ENCODE data around the gene ZNF418. TPM values are rescaled to one million over a fixed set of nuclear protein-coding genes. Genes with fewer than 3 reads are reported as not detected.

ZNF418 gene
- total RNA-seq, 1 donor from 2014 or later, result 21.9 TPM

- peaks cover 11% of the 10 kb centered on the region for H3K36me3 Mint-ChIP-seq (ENCODE audit: insufficient read depth)
- no peak overlapping the region for H3K4me3 Mint-ChIP-seq (ENCODE audit: low read depth)
- no peaks in the 10 kb centered on the region for H3K27me3 Mint-ChIP-seq
- no peaks in the 10 kb centered on the region for H3K4me1 Mint-ChIP-seq (ENCODE audit: low read depth)
- TF ChIP-seq, protein P1, sequence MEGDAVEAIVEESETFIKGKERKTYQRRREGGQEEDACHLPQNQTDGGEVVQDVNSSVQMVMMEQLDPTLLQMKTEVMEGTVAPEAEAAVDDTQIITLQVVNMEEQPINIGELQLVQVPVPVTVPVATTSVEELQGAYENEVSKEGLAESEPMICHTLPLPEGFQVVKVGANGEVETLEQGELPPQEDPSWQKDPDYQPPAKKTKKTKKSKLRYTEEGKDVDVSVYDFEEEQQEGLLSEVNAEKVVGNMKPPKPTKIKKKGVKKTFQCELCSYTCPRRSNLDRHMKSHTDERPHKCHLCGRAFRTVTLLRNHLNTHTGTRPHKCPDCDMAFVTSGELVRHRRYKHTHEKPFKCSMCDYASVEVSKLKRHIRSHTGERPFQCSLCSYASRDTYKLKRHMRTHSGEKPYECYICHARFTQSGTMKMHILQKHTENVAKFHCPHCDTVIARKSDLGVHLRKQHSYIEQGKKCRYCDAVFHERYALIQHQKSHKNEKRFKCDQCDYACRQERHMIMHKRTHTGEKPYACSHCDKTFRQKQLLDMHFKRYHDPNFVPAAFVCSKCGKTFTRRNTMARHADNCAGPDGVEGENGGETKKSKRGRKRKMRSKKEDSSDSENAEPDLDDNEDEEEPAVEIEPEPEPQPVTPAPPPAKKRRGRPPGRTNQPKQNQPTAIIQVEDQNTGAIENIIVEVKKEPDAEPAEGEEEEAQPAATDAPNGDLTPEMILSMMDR (IDR thresholded peaks at IDR 0.05; ENCODE audit: unreplicated experiment), result no peak
- no peak for DNase-seq (ENCODE audit: low spot score, unreplicated experiment)
- no peak overlapping the region for H3K27ac Mint-ChIP-seq
- H3K9me3 Mint-ChIP-seq (ENCODE audit: low read depth), result peaks cover 42% of the 10 kb centered on the region
Measured at GRCh38 chr19:57954996-57955395, 19.8 kb upstream of the ZNF418 start.

DNA sequence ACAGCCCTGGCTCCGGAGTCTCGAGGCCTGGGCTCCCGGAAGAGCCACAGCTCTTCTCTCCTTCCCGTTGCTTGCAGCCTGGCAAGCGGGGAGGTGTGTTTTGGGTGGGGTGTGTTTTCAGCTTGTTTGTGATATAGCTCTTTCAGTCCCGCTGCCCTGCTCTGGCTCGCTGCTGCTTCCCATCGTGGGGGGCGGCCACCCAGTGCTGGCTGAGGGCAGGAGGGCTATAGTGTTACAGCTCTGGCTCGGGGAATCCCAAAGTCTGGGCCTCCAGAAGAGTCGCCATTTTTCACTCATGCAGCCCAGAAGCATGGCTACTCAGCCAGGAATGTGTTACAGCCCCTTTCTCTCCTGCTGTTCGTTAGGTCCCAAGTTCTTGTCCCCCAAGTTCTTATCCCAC is 14.5 kb upstream of the ZNF418 start:
- no peak for DNase-seq (ENCODE audit: low spot score, unreplicated experiment)
- peaks cover 35% of the 10 kb centered on the region for H3K9me3 Mint-ChIP-seq (ENCODE audit: low read depth)
- no peak overlapping the region for H3K27ac Mint-ChIP-seq
- no peaks in the 10 kb centered on the region for H3K27me3 Mint-ChIP-seq
- H3K36me3 Mint-ChIP-seq (ENCODE audit: insufficient read depth), result peaks cover 26% of the 10 kb centered on the region
- peaks cover 7% of the 10 kb centered on the region for H3K4me1 Mint-ChIP-seq (ENCODE audit: low read depth)
- TF ChIP-seq, protein P1 (IDR thresholded peaks at IDR 0.05; ENCODE audit: unreplicated experiment), result no peak
- no peak overlapping the region for H3K4me3 Mint-ChIP-seq (ENCODE audit: low read depth)

DNA sequence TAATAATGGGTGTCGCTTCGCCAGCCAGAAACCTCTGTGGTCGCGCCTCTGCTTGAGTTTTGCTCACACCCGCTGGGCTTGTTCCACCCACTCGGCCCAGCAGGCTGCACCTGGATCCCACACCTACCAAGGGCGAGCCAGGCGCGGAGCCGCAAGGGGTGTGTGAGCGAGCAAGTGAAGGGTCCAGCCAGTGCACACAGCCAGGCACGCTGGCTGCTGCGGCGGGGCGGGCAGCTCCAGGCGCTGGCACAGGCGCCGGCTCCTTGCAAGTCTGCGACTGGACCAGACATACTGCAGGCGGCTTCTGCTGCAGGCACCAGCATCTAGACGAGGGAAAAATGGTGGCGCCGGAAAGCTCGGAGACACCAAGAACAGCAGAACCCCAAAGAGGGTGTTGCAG is 14.1 kb upstream of the ZNF418 start:
- H3K4me1 Mint-ChIP-seq (ENCODE audit: low read depth), result peaks cover 7% of the 10 kb centered on the region
- TF ChIP-seq, protein P1 (IDR thresholded peaks at IDR 0.05; ENCODE audit: unreplicated experiment), result no peak
- DNase-seq (ENCODE audit: low spot score, unreplicated experiment), result no peak
- peaks cover 35% of the 10 kb centered on the region for H3K9me3 Mint-ChIP-seq (ENCODE audit: low read depth)
- no peak overlapping the region for H3K27ac Mint-ChIP-seq
- H3K27me3 Mint-ChIP-seq, result no peaks in the 10 kb centered on the region
- H3K36me3 Mint-ChIP-seq (ENCODE audit: insufficient read depth), result peaks cover 30% of the 10 kb centered on the region
- H3K4me3 Mint-ChIP-seq (ENCODE audit: low read depth), result no peak overlapping the region

GRCh38 chr19:57947419-57948134 is 12.4 kb upstream of the ZNF418 start, which contains the start of gene ZNF256:
Gene ZNF256 (minus strand): TSS chr19:57947706. CDS start chr19:57947474, 232 bp downstream.
- Mint-ChIP-seq H3K4me1 (ENCODE audit: low read depth) (peaks cover 7% of the 10 kb centered on the region), H3K36me3 (ENCODE audit: insufficient read depth) (peaks cover 47% of the 10 kb centered on the region), H3K9me3 (ENCODE audit: low read depth) (peaks cover 40% of the 10 kb centered on the region), H3K27me3 (no peaks in the 10 kb centered on the region), H3K27ac (peak within 1 kb of the TSS; percentile 92), H3K4me3 (ENCODE audit: low read depth) (peak within 1 kb of the TSS; percentile 93)
- TF ChIP-seq, protein P1 (IDR thresholded peaks at IDR 0.05; ENCODE audit: unreplicated experiment), result peak; percentile 68
- DNase-seq (ENCODE audit: low spot score, unreplicated experiment), result peak; percentile 93

DNA sequence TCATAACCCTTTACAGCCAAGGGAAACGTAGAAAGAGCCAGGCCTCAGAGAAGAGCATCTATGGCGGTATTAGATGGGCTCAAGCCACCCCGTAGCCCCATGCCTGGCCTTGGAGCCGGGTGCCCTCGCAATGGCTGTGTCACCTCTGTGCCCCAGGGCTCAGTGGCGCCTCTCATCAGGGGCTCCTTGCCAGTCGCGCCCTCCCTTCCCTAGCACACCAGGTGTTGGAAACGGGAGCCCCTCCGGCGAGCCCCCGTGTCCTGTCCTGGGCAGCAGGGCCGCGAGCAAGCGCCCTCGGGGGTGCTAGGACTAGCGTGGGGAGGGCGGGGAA is 11.9 kb upstream of the ZNF418 start:
- H3K27me3 Mint-ChIP-seq, result no peaks in the 10 kb centered on the region
- TF ChIP-seq, protein P1 (IDR thresholded peaks at IDR 0.05; ENCODE audit: unreplicated experiment), result no peak

More for the DNA sequence above, 11.9 kb upstream of the ZNF418 start:
- peaks cover 7% of the 10 kb centered on the region for H3K4me1 Mint-ChIP-seq (ENCODE audit: low read depth)
- DNase-seq (ENCODE audit: low spot score, unreplicated experiment), result no peak
- peak overlapping the region; percentile 93 for H3K4me3 Mint-ChIP-seq (ENCODE audit: low read depth)
- H3K27ac Mint-ChIP-seq, result peak overlapping the region; percentile 92
- peaks cover 45% of the 10 kb centered on the region for H3K9me3 Mint-ChIP-seq (ENCODE audit: low read depth)
- H3K36me3 Mint-ChIP-seq (ENCODE audit: insufficient read depth), result peaks cover 52% of the 10 kb centered on the region
